Loucy (cell line): ENCODE results near the gene STN1.

Source experiments
- EZH2phosphoT487 ChIP-seq: fragments of 200-600 bp; IDR thresholded peaks from 2 replicates; pipeline ENCODE4 v1.6.1; 2018; ENCODE audit warnings: antibody characterized with exemption, mild to moderate bottlenecking, moderate library complexity, borderline replicate concordance
- TF ChIP-seq, protein P1 (sequence below): fragments of 200-600 bp; sonication (generic); conservative IDR thresholded peaks from 2 replicates; pipeline ENCODE4 v1.5.1; 2014; ENCODE audit warnings: mild to moderate bottlenecking, antibody characterized with exemption, low read length

DNA sequence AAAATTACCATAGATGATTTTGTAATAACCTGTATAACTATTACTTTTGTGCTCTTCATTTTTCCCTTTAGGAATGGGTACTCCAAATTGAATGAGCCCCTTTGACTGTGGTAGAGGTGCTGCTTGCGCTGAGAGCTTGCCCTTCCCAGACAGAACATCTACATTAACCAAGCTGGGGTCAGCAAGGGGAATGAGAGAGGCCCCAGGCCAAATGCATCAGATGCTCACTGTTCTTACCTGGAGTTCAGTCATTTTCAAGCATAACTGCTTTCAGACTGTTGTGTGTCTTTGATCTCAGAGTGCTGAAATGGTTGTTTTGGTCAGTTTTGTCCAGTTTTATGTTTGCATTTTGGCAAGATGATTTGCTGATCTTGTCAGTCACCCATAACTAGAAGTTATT lies 7.6 kb upstream of the STN1 start:
- TF ChIP-seq, protein P1, sequence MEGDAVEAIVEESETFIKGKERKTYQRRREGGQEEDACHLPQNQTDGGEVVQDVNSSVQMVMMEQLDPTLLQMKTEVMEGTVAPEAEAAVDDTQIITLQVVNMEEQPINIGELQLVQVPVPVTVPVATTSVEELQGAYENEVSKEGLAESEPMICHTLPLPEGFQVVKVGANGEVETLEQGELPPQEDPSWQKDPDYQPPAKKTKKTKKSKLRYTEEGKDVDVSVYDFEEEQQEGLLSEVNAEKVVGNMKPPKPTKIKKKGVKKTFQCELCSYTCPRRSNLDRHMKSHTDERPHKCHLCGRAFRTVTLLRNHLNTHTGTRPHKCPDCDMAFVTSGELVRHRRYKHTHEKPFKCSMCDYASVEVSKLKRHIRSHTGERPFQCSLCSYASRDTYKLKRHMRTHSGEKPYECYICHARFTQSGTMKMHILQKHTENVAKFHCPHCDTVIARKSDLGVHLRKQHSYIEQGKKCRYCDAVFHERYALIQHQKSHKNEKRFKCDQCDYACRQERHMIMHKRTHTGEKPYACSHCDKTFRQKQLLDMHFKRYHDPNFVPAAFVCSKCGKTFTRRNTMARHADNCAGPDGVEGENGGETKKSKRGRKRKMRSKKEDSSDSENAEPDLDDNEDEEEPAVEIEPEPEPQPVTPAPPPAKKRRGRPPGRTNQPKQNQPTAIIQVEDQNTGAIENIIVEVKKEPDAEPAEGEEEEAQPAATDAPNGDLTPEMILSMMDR, result no peak
- TF ChIP-seq EZH2phosphoT487, result no peak
